PC-3 (cell line): ENCODE results near the gene TCEA2. TPM values are rescaled to one million over a fixed set of nuclear protein-coding genes. Genes with fewer than 3 reads are reported as not detected.

Source experiments
- ATAC-seq: fragments of 200-7000 bp; cut with Tn5 transposase; 2 replicates; pipeline ENCODE4 v1.9.1; 2020; ENCODE audit warnings: mild to moderate bottlenecking, moderate library complexity
- BruUV-seq: library from RNA; stranded (reverse); fragments of 400-500 nt; replicated peaks from 2 replicates; lab custom pipeline; 2021; lab: Mats Ljungman, UMichigan
- CTCF ChIA-PET: fragments of 300-600 bp; sonication (Branson Sonifier 250); formaldehyde crosslinking; loops from one replicate; lab custom pipeline; 2022; ENCODE audit warnings: antibody characterized with exemption; lab: Charles Lee
- POLR2A ChIA-PET: fragments of 300-600 bp; sonication (Branson Sonifier 250); formaldehyde crosslinking; loops from one replicate; lab custom pipeline; 2022; ENCODE audit warnings: antibody characterized with exemption; ENCODE audit not compliant: unreplicated experiment; lab: Charles Lee
- DNase-seq: peaks from one replicate; pipeline ENCODE4 v3.0.0-alpha.2; 2015
- H2AFZ ChIP-seq: fragments of 300-600 bp; sonication (generic); 2 replicates; pipeline ENCODE4 v1.6.0; 2016; ENCODE audit warnings: antibody characterized with exemption, low read length
- H3F3A ChIP-seq: fragments of 300-600 bp; sonication (generic); one replicate; pipeline ENCODE4 v1.6.0; 2017; ENCODE audit warnings: antibody characterized with exemption, low read length, control low read depth, mild to moderate bottlenecking; ENCODE audit not compliant: unreplicated experiment
- H3K27ac ChIP-seq: fragments of 300-600 bp; sonication (generic); 2 replicates; pipeline ENCODE4 v1.5.1; 2016; ENCODE audit warnings: mild to moderate bottlenecking, low read length
- H3K27me3 ChIP-seq: fragments of 300-600 bp; sonication (generic); 2 replicates; pipeline ENCODE4 v1.6.1; 2016; ENCODE audit warnings: low read length, mixed read lengths
- H3K36me3 ChIP-seq: fragments of 300-600 bp; sonication (generic); 2 replicates; pipeline ENCODE4 v1.6.1; 2016; ENCODE audit warnings: low read depth, mixed run types, low read length, mixed read lengths
- H3K4me1 ChIP-seq: fragments of 300-600 bp; sonication (generic); 2 replicates; pipeline ENCODE4 v1.5.1; 2016; ENCODE audit warnings: low read length; ENCODE audit not compliant: insufficient read depth
- H3K4me2 ChIP-seq: fragments of 300-600 bp; sonication (generic); 2 replicates; pipeline ENCODE4 v1.6.0; 2016; ENCODE audit warnings: low read length
- H3K4me3 ChIP-seq: fragments of 300-600 bp; sonication (generic); 2 replicates; pipeline ENCODE4 v1.5.1; 2016; ENCODE audit warnings: mild to moderate bottlenecking, low read length, mixed read lengths
- H3K79me2 ChIP-seq: fragments of 300-600 bp; sonication (generic); 2 replicates; pipeline ENCODE4 v1.6.1; 2017; ENCODE audit warnings: low read length, mixed read lengths
- H3K9ac ChIP-seq: fragments of 300-600 bp; sonication (generic); 2 replicates; pipeline ENCODE4 v1.6.0; 2016; ENCODE audit warnings: mild to moderate bottlenecking, low read length
- H3K9me2 ChIP-seq: fragments of 300-600 bp; sonication (generic); replicated peaks from 2 replicates; pipeline ENCODE4 v1.6.1; 2016; ENCODE audit warnings: mixed run types, low read length, mixed read lengths
- H3K9me3 ChIP-seq: fragments of 300-600 bp; sonication (generic); 2 replicates; pipeline ENCODE4 v1.6.1; 2016; ENCODE audit warnings: low read length, mixed read lengths
- H4K20me1 ChIP-seq: fragments of 300-600 bp; sonication (generic); 2 replicates; pipeline ENCODE4 v1.6.1; 2016; ENCODE audit warnings: low read length, mixed read lengths
- CTCF ChIP-seq: fragments of 300-600 bp; sonication (generic); conservative IDR thresholded peaks from 2 replicates; pipeline ENCODE4 v1.5.1; 2017; ENCODE audit warnings: antibody characterized with exemption, low read depth, mild to moderate bottlenecking, low read length
- EZH2 ChIP-seq: fragments of 300-600 bp; sonication (generic); IDR thresholded peaks from one replicate; pipeline ENCODE4 v1.6.1; 2017; ENCODE audit warnings: antibody characterized with exemption, mild to moderate bottlenecking, low read length; ENCODE audit not compliant: unreplicated experiment
- EZH2phosphoT487 ChIP-seq: fragments of 300-600 bp; sonication (generic); IDR thresholded peaks from 2 replicates; pipeline ENCODE4 v1.6.1; 2018; ENCODE audit warnings: mild to moderate bottlenecking, antibody characterized with exemption, low read length, borderline replicate concordance
- intact Hi-C: fragments of 100-400 bp; cut with micrococcal nuclease; formaldehyde crosslinking; loops from 2 replicates; pipeline ENCODE4 v1.9.0; 2023
- total RNA-seq: library from RNA; depleted of rRNA; stranded (reverse); fragments of >200 nt; gene quantifications from 2 replicates; pipeline ENCODE4 v1.2.3, GENCODE V29; 2014

The TCEA2 gene
- total RNA-seq, 1 experiment from 2014 or later = 19.1 TPM

- no peak for ATAC-seq
- Histone ChIP-seq H3K9ac (no peak overlapping the region), H2AFZ (no peak overlapping the region), H3K4me3 (no peak overlapping the region), H3K9me3 (no peaks in the 10 kb centered on the region), H3K36me3 (no peaks in the 10 kb centered on the region), H3K27ac (no peak overlapping the region), H3K4me1 (peaks cover 20% of the 10 kb centered on the region), H3K9me2 (no peaks in the 10 kb centered on the region), H4K20me1 (no peaks in the 10 kb centered on the region), H3K27me3 (no peaks in the 10 kb centered on the region), H3K4me2 (no peak overlapping the region), H3K79me2 (no peaks in the 10 kb centered on the region), H3F3A (peaks cover 5% of the 10 kb centered on the region)
- no TSS peak for BruUV-seq
- intact Hi-C loops = no loop called here
- TF ChIP-seq EZH2phosphoT487 (no peak), EZH2 (no peak), CTCF (no peak)
- POLR2A ChIA-PET = no interaction called here
- CTCF ChIA-PET = no interaction called here
- no peak for DNase-seq
Measured at GRCh38 chr20:64047968-64048401, 15.0 kb upstream of the TCEA2 start.

GRCh38 chr20:64048402-64049044, 14.5 kb upstream of the TCEA2 start:
- Histone ChIP-seq H3K4me1 (peaks cover 20% of the 10 kb centered on the region), H4K20me1 (no peaks in the 10 kb centered on the region), H3K4me2 (no peak overlapping the region), H3K27me3 (no peaks in the 10 kb centered on the region), H3F3A (peaks cover 5% of the 10 kb centered on the region), H3K9me2 (no peaks in the 10 kb centered on the region), H3K9me3 (no peaks in the 10 kb centered on the region), H3K79me2 (no peaks in the 10 kb centered on the region), H3K9ac (no peak overlapping the region), H3K36me3 (no peaks in the 10 kb centered on the region), H3K4me3 (no peak overlapping the region), H2AFZ (no peak overlapping the region), H3K27ac (no peak overlapping the region)
- BruUV-seq = no TSS peak
- intact Hi-C loops = no loop called here
- ChIA-PET POLR2A (no interaction called here), CTCF (no interaction called here)
- ATAC-seq (no peak), DNase-seq (no peak)
- TF ChIP-seq EZH2 (no peak), CTCF (no peak), EZH2phosphoT487 (no peak)
